ENCODE results near the gene GLRX3.
A peak's percentile ranks its signal among the peaks of the same experiment; 100 is the strongest.

The GLRX3 gene

GRCh38 chr10:130137659-130138478 is 1.7 kb downstream of the GLRX3 start:
- DNase-seq = no peak

- no peak for DNase-seq
Observed at GRCh38 chr10:130138479-130138866, 2.3 kb downstream of the GLRX3 start.

GRCh38 chr10:130140425-130140824 is 4.2 kb downstream of the GLRX3 start:
- no peak for DNase-seq

- no peak for DNase-seq
Observed at GRCh38 chr10:130141038-130141437, 4.8 kb downstream of the GLRX3 start.

GRCh38 chr10:130141460-130141859 is 5.3 kb downstream of the GLRX3 start:
- no peak for DNase-seq

GRCh38 chr10:130141878-130142277 is 5.7 kb downstream of the GLRX3 start:
- DNase-seq = no peak

- no peak for DNase-seq
Observed at GRCh38 chr10:130146042-130146441, 9.9 kb downstream of the GLRX3 start.

GRCh38 chr10:130159192-130159794 is 23.1 kb downstream of the GLRX3 start:
- no peak for DNase-seq

- DNase-seq = no peak
Observed at GRCh38 chr10:130160775-130161174, 24.6 kb downstream of the GLRX3 start.

GRCh38 chr10:130161331-130161730 is 25.1 kb downstream of the GLRX3 start:
- no peak for DNase-seq

GRCh38 chr10:130167193-130167592 is 31.0 kb downstream of the GLRX3 start:
- DNase-seq = no peak

GRCh38 chr10:130167707-130168106 is 31.5 kb downstream of the GLRX3 start:
- DNase-seq = no peak

- DNase-seq = peak; percentile 40
Observed at GRCh38 chr10:130169136-130169859, 33.1 kb downstream of the GLRX3 start.

- no peak for DNase-seq
Observed at GRCh38 chr10:130171196-130171595, 35.0 kb downstream of the GLRX3 start.

- DNase-seq = no peak
Observed at GRCh38 chr10:130174328-130174727, 38.1 kb downstream of the GLRX3 start.

GRCh38 chr10:130175074-130175473 is 38.9 kb downstream of the GLRX3 start:
- DNase-seq = no peak

- no peak for DNase-seq
Observed at GRCh38 chr10:130177250-130177649, 41.1 kb downstream of the GLRX3 start.

GRCh38 chr10:130179640-130180039 is 43.4 kb downstream of the GLRX3 start:
- peak; percentile 92 for DNase-seq

- DNase-seq = no peak
Observed at GRCh38 chr10:130180416-130180815, 44.2 kb downstream of the GLRX3 start.

GRCh38 chr10:130181858-130182257 is 45.7 kb downstream of the GLRX3 start:
- no peak for DNase-seq

GRCh38 chr10:130185591-130185990 is 49.4 kb downstream of the GLRX3 start:
- no peak for DNase-seq

- DNase-seq = no peak
Observed at GRCh38 chr10:130188195-130189175, 52.3 kb downstream of the GLRX3 start.

- DNase-seq = no peak
Observed at GRCh38 chr10:130189608-130190054, 53.4 kb downstream of the GLRX3 start.

All from eye (tissue), 1 donor.